PFSK-1 (cell line): ENCODE data around the gene TM4SF1.

ENCODE experiments used
- FOXP2 ChIP-seq: optimal IDR thresholded peaks from 2 replicates; pipeline ENCODE3; 2011; ENCODE audit warnings: borderline replicate concordance, control low read depth, inconsistent platforms; ENCODE audit not compliant: insufficient read depth; ENCODE audit errors: extremely low read length, extremely low read depth
- POLR2AphosphoS5 ChIP-seq: IDR thresholded peaks from 2 replicates; pipeline ENCODE4 v1.6.1; 2012; ENCODE audit warnings: low read depth, mild to moderate bottlenecking, control low read depth, low read length, moderate library complexity
- REST ChIP-seq, 2 experiments: IDR thresholded peaks; 2 replicates each; pipeline versions ENCODE4 v1.6.1 to v1.8.0; 2011 to 2012; ENCODE audit warnings: low read depth in 2 of 2, low read length in 2 of 2, control low read depth in 1 of 2, inconsistent platforms in 1 of 2, mild to moderate bottlenecking in 1 of 2, moderate library complexity in 1 of 2; ENCODE audit not compliant: insufficient read depth in 1 of 2
- SIN3A ChIP-seq: IDR thresholded peaks from 2 replicates; pipeline ENCODE4 v1.6.1; 2012; ENCODE audit warnings: mild to moderate bottlenecking, low read length, moderate library complexity, borderline replicate concordance; ENCODE audit not compliant: insufficient read depth
- TAF1 ChIP-seq: IDR thresholded peaks from 2 replicates; pipeline ENCODE4 v1.6.1; 2012; ENCODE audit warnings: low read length, control low read depth, borderline replicate concordance; ENCODE audit not compliant: insufficient read depth

Gene TM4SF1

GRCh38 chr3:149396476-149396875, 19.0 kb upstream of the TM4SF1 start:
- no peak for TF ChIP-seq SIN3A
- no peak for TF ChIP-seq TAF1

GRCh38 chr3:149395107-149396089, 17.9 kb upstream of the TM4SF1 start:
- TF ChIP-seq SIN3A (no peak), POLR2AphosphoS5 (no peak), TAF1 (no peak), REST (IDR thresholded peaks at IDR 0.05; ENCODE audit: insufficient read depth in 1 of 2, low read depth in 2 of 2, low read length in 2 of 2) (no peak), FOXP2 (no peak)

- TF ChIP-seq TAF1 (no peak), FOXP2 (no peak), POLR2AphosphoS5 (no peak), REST (IDR thresholded peaks at IDR 0.05; ENCODE audit: insufficient read depth in 1 of 2, low read depth in 2 of 2, low read length in 2 of 2) (no peak), SIN3A (no peak)
These were observed 16.1 kb upstream of the TM4SF1 start for GRCh38 chr3:149393345-149394160.

- TF ChIP-seq TAF1 = no peak
- TF ChIP-seq FOXP2 = no peak
- no peak for TF ChIP-seq SIN3A
- TF ChIP-seq POLR2AphosphoS5 = no peak
- no peak for TF ChIP-seq REST (IDR thresholded peaks at IDR 0.05; ENCODE audit: insufficient read depth in 1 of 2, low read depth in 2 of 2, low read length in 2 of 2)
These were observed 14.5 kb upstream of the TM4SF1 start for GRCh38 chr3:149391960-149392359.

- TF ChIP-seq TAF1 (no peak), POLR2AphosphoS5 (no peak), SIN3A (no peak), FOXP2 (no peak), REST (IDR thresholded peaks at IDR 0.05; ENCODE audit: insufficient read depth in 1 of 2, low read depth in 2 of 2, low read length in 2 of 2) (no peak)
These were observed 13.3 kb upstream of the TM4SF1 start for GRCh38 chr3:149390772-149391212.
